GM19438 (cell line): Measurements from ENCODE around the gene HARBI1.

Experiments used
- ATAC-seq: cut with Tn5 transposase; IDR thresholded peaks from one replicate; pipeline ENCODE4 v1.9.1; 2021; ENCODE audit warnings: low read depth; ENCODE audit not compliant: unreplicated experiment

HARBI1 gene

DNA sequence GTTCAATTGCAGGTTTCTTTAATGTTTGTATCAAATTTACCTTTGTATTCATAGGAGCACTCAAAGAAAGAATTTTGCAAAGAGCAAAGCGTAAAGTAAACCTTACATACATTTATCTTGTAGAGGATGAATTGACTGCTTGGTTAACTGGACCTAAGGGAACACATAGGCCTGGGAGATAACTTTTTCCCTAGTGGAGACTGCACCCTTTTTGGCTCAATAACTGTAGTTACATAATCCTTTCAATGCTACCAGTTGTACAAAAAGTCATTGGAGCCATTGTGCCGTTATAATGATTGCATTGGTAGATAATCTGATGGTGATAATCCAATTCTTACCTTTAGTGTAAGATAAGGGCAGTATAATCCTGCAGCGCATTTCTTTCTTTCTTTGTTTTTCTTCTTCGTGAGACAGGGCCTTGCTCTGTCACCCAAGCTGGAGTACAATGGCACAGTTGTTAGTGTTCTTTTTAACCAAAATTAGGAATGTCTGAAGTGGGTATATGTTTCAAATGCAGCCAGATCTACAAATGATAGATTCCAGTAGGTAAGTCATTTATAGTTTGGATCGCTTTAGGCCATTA is 18.6 kb upstream of the HARBI1 start:
- ATAC-seq = no peak

DNA sequence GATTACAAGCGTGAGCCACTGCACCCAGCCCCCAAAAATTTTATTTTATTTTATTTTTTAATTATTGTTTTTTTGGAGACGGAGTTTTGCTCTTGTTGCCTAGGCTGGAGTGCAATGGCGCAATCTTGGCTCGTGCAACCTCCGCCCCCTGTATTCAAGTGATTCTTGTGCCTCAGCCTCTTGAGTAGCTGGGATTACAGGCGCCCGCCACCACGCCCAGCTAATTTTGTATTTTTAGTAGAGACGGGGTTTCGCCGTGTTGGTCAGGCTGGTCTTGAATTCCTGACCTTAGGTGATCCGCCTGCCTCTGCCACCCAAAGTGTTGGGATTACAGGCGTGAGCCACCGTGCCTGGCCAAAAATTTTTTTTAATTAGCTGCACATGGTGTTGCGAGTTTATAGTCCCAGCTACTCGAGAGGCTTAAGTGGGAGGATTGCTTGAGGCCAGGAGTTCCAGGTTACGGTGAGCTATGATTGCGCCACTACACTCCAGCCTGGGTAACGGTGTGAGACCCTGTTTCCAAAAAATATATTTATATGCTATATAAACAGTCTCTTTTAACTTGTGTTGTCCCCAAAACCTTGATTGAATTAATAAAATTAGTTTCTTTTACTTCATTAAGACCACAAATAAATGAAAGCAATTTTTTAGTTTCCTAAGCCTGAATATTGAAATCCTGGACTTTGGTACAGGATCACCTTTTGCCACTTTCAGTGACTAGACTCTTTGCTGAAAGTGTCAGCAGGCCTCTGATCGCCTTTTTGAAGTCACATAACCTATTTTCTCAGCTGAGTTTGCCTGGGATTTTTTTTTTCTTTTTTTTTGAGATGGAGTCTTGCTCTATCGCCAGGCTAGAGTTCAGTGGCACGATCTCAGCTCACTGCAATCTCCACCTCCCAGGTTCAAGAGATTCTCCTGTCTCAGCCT is 16.5 kb upstream of the HARBI1 start:
- ATAC-seq = no peak

GRCh38 chr11:46632502-46632901 is 15.5 kb upstream of the HARBI1 start:
- no peak for ATAC-seq

DNA sequence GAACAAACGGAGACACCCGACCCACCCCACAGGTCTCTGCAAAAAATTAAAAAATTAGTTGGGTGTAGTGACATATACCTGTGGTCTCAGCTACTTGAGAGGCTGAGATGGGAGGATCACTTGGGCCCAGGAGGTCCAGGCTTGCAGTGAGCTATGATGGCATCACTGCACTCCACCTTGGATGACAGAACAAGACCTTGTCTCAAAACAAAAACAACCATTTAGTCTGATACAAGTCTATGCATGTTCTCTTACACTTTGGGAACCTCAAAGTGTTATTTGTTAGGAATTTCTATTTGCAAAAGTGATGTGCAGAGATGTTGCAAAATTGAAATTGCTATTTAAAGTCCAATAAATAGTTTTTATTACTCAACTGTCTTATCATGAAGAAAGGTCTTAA is 14.6 kb upstream of the HARBI1 start:
- ATAC-seq = no peak

- no peak for ATAC-seq
Observed at GRCh38 chr11:46630237-46630636, 13.2 kb upstream of the HARBI1 start.

DNA sequence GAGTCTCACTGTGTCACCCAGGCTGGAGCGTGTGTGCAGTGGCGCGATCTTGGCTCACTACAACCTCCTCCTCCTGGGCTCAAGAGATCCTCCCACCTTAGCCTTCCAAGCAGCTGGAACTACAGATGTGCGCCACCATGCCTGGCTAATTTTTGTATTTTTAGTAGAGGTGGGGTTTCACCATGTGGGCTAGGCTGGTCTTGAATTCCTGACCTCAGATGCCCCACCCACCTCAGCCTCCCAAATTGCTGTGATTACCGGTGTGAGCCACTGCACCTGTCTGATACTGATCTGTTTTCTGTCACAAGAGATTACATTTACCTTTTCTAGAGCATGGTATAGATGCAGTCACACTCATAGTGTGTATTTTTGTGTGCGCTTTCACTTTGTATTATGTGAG is 11.9 kb upstream of the HARBI1 start:
- no peak for ATAC-seq

GRCh38 chr11:46625406-46625805 is 8.4 kb upstream of the HARBI1 start:
- no peak for ATAC-seq

GRCh38 chr11:46618837-46619236 is 1.8 kb upstream of the HARBI1 start:
- ATAC-seq = no peak

- ATAC-seq = no peak
Observed at GRCh38 chr11:46617972-46618314, 916 bp upstream of the HARBI1 start.

- ATAC-seq = no peak
Observed at GRCh38 chr11:46616551-46617133, 385 bp downstream of the HARBI1 start.

- no peak for ATAC-seq
Observed at GRCh38 chr11:46615756-46616155, 1.3 kb downstream of the HARBI1 start.

DNA sequence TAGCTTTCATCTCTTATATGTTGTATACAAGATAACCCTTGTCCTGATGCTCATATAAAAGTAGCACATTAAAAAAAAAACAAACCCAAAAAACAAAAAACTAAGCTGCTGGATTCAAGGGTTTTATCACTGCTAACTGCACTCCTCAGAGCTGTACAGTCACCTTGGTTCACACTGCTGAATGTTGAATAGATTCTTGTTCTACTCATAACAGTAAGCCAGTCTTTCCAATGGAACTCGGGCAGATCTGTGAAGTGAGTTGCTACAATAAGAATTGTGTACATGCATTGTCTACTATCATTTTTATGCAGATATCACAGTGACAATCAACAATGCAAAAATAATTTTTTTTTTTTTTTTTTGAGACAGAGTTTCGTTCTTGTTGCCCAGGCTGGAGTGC is 4.7 kb downstream of the HARBI1 start:
- ATAC-seq = no peak

- no peak for ATAC-seq
Observed at GRCh38 chr11:46611526-46612304, 5.3 kb downstream of the HARBI1 start.

DNA sequence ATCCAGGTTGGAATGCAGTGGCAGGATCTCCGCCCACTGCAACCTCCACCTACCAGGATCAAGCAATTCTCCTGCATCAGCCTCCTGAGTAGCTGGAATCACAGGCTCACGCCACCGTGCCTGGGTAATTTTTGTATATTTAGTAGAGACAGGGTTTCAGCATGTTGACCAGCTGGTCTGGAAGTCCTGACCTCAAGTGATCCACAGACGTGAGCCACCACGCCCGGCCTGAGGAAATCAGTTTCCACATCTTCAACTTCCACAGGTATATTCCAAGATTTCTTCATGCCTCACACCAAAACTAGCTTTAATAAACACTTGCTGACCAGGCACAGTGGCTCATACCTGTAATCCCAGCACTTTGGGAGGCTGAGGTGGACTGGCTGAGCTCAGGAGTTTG is 7.6 kb downstream of the HARBI1 start:
- no peak for ATAC-seq

- ATAC-seq = no peak
Observed at GRCh38 chr11:46607516-46607915, 9.5 kb downstream of the HARBI1 start.

GRCh38 chr11:46604796-46605195 is 12.2 kb downstream of the HARBI1 start:
- ATAC-seq = no peak

DNA sequence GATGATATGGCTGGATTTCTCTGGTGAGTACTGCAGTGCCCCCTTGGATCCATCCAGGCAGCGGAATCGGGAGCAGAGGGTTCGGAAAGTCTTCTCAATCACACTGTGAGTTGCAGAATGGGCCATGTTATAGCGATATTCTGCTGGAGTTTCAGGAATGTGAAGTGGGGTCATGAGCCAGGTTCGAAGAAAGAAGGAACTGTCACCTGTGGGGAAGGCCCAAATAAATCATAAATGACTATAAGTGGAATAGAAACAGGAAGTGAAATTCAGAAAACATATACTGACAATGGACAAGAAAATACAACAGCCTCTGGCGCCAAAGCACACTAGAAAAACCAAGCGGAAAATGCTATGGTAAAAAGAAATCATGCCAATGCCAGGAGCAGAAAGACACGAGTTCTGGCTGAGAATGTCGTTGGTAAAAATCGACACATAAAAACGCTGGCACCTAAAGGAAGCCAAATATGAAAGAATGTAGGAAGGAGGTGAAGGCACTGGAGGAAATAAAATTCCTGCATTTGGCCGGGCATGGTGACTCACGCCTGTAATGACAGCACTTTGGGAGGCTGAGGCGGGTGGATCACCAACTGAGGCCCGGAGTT is 13.2 kb downstream of the HARBI1 start:
- no peak for ATAC-seq

- ATAC-seq = no peak
Observed at GRCh38 chr11:46601129-46601528, 15.9 kb downstream of the HARBI1 start.

GRCh38 chr11:46600194-46600960 is 16.6 kb downstream of the HARBI1 start:
- no peak for ATAC-seq
